ENCODE results near the gene ARNT2. TPM values are rescaled to one million over a fixed set of nuclear protein-coding genes. Genes with fewer than 3 reads are reported as not detected.

Gene ARNT2
- total and polyA plus RNA-seq, 10 of the 15 experiments (the other 5 are each of a cell fraction or from before 2014, with no cell fraction given), result 0.07 to 0.49 (median 0.09) TPM; not detected in 6

DNA sequence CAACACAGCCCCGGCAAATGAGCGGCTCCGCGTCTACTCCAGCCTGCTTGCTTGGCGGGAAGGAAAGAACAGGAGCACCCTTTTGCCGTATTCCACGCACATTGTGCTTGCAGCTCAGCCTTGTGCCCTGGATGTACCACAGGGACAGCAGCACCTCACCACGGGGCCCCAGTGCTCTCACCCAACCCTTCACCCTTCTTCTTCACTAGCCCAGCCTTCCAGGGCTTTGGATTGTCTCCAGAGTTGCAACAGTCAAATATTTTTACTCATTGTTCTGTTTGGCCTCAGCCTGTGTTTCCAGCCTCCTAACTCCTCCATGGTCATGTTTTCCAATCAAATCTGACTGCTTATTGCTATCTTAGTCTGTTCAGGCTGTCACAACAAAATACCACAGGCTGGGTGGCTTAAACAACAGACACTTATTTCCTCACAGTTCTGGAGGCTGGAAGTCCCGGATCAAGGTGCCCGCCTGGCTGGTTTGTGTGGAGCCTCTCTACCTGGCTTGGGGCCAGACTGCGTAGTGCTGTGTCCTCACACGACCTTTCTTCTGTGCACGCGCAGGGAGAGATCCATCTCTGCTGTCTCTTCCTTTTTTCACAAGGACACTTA lies 211.7 kb downstream of the ARNT2 start:
- no peak for ATAC-seq
- H2AFZ ChIP-seq (ENCODE audit: control insufficient read depth, low read depth, low read length), result no peak overlapping the region
- 66% methylated on average over 14 of the region's 14 CpGs for WGBS (ENCODE audit: insufficient coverage, insufficient replicate concordance, low lambda C conversion rate, missing lambda C conversion rate)
- intact Hi-C loops (cut with micrococcal nuclease; ENCODE audit: unreplicated experiment), result no loop called here
- H3K9ac ChIP-seq (ENCODE audit: control insufficient read depth, insufficient read depth, low read length), result no peak overlapping the region
- TF ChIP-seq, protein P1, sequence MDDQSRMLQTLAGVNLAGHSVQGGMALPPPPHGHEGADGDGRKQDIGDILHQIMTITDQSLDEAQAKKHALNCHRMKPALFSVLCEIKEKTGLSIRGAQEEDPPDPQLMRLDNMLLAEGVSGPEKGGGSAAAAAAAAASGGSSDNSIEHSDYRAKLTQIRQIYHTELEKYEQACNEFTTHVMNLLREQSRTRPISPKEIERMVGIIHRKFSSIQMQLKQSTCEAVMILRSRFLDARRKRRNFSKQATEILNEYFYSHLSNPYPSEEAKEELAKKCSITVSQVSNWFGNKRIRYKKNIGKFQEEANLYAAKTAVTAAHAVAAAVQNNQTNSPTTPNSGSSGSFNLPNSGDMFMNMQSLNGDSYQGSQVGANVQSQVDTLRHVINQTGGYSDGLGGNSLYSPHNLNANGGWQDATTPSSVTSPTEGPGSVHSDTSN (IDR thresholded peaks at IDR 0.05; ENCODE audit: insufficient replicate concordance, low read depth, low read length), result no peak
- TF ChIP-seq CEBPB (IDR thresholded peaks at IDR 0.05; ENCODE audit: borderline replicate concordance in 1 of 2, low read depth in 2 of 2, low read length in 2 of 2) (no peak), PAX8 (IDR thresholded peaks at IDR 0.05) (no peak), SRF (IDR thresholded peaks at IDR 0.05; ENCODE audit: low read depth in 2 of 2, low read length in 2 of 2) (no peak), TCF3 (IDR thresholded peaks at IDR 0.05; ENCODE audit: borderline replicate concordance, insufficient read depth, low read depth, low read length) (no peak), PML (IDR thresholded peaks at IDR 0.05; ENCODE audit: low read length) (no peak), E2F8 (IDR thresholded peaks at IDR 0.05; ENCODE audit: low read depth, partially characterized antibody) (no peak)
- no peaks in the 10 kb centered on the region for H3K79me2 ChIP-seq (ENCODE audit: control insufficient read depth, insufficient read depth, low read length)
- BruUV-seq (replicated peaks), result no TSS peak
- SMC1A ChIA-PET (ENCODE audit: uncharacterized antibody, unreplicated experiment), result no interaction called here
- H3K27ac ChIP-seq (ENCODE audit: control insufficient read depth, insufficient read depth), result no peak overlapping the region
- H3K4me3 ChIP-seq, result no peak overlapping the region
- no peak overlapping the region for H3K4me2 ChIP-seq (ENCODE audit: control insufficient read depth, insufficient read depth)
- peaks cover 1 to 3% of the 10 kb centered on the region in 2 experiments; a peak in 3 of 4 replicates for H3K27me3 ChIP-seq (replicated peaks in 1 of 2; ENCODE audit: control insufficient read depth in 2 of 2, insufficient read depth in 2 of 2, low read length in 1 of 2)
- RAD21 ChIA-PET (ENCODE audit: unreplicated experiment), result no interaction called here
- FAIRE-seq, result no peak
- H4K20me1 ChIP-seq (ENCODE audit: control insufficient read depth, insufficient read depth), result no peaks in the 10 kb centered on the region
- CTCF ChIA-PET, result no interaction called here
- POLR2A ChIA-PET, result no interaction called here
- DNase-seq (ENCODE audit: low read depth, low spot score), result no peak
- H3K36me3 ChIP-seq (ENCODE audit: control insufficient read depth in 2 of 2, insufficient read depth in 2 of 2, low read length in 1 of 2), result no peaks in the 10 kb centered on the region
- no peaks in the 10 kb centered on the region for H3K4me1 ChIP-seq (ENCODE audit: control insufficient read depth, insufficient read depth, low read length)
- in situ Hi-C loops (cut with MboI), result no loop called here
- H3K9me3 ChIP-seq (replicated peaks; ENCODE audit: control insufficient read depth, insufficient read depth, low read length), result no peaks in the 10 kb centered on the region

Data from GM12878 (cell line).